Lower lobe of right lung (tissue), 2 donors: Measurements from ENCODE around the gene RGS7. TPM values are rescaled to one million over a fixed set of nuclear protein-coding genes. Genes with fewer than 3 reads are reported as not detected.

Experiments
- ATAC-seq, 2 donors: fragments of 200-7000 bp; cut with Tn5 transposase; one replicate each; pipeline ENCODE4 v1.9.1; 2020 to 2022; ENCODE audit warnings: mild to moderate bottlenecking in 2 of 2, moderate library complexity in 2 of 2
- DNase-seq: peaks from one replicate; pipeline ENCODE4 v3.0.0-alpha.2; 2020
- H3K27ac ChIP-seq: fragments of 200-600 bp; one replicate; pipeline ENCODE4 v1.8.0; 2022
- H3K27me3 ChIP-seq: fragments of 200-600 bp; one replicate; pipeline ENCODE4 v1.8.0; 2022; ENCODE audit warnings: low read depth
- H3K36me3 ChIP-seq: fragments of 200-600 bp; one replicate; pipeline ENCODE4 v1.8.0; 2022; ENCODE audit warnings: mild to moderate bottlenecking
- H3K4me1 ChIP-seq: fragments of 200-600 bp; one replicate; pipeline ENCODE4 v1.8.0; 2022
- H3K4me3 ChIP-seq: fragments of 200-600 bp; one replicate; pipeline ENCODE4 v1.8.0; 2022; ENCODE audit warnings: mild to moderate bottlenecking
- H3K9me3 ChIP-seq: fragments of 200-600 bp; one replicate; pipeline ENCODE4 v1.8.0; 2022
- CTCF ChIP-seq: fragments of 200-600 bp; IDR thresholded peaks from one replicate; pipeline ENCODE4 v1.8.0; 2022; ENCODE audit warnings: antibody characterized with exemption, mild to moderate bottlenecking
- intact Hi-C: fragments of 100-400 bp; cut with DNase I; formaldehyde crosslinking; loops from one replicate; pipeline ENCODE4 v1.11.0; 2022
- total RNA-seq: library from RNA; stranded (reverse); fragmentation: NEBNext Ultra II Directional; extraction: Animal tissue kit (Norgen Biotek cat#: 25700); gene quantifications from one replicate; pipeline ENCODE4 v1.2.1, GENCODE V29; 2021
- donor health status: DM: no; HTN: yes; CAD: no; lungs with severe emphysema.

Gene RGS7
- total RNA-seq, 1 donor from 2014 or later: 0.21 TPM

- ATAC-seq: no peak
- intact Hi-C loops: no loop called here
- Histone ChIP-seq H3K4me3 (no peak overlapping the region), H3K27me3 (no peaks in the 10 kb centered on the region), H3K4me1 (no peaks in the 10 kb centered on the region), H3K36me3 (no peaks in the 10 kb centered on the region), H3K9me3 (no peaks in the 10 kb centered on the region), H3K27ac (no peak overlapping the region)
- DNase-seq: no peak
- TF ChIP-seq CTCF: no peak
These were observed 40.6 kb downstream of the RGS7 start for GRCh38 chr1:241316372-241316771.

GRCh38 chr1:241311056-241311746 is 45.8 kb downstream of the RGS7 start:
- H3K4me1 ChIP-seq: no peaks in the 10 kb centered on the region
- ATAC-seq (no peak), DNase-seq (no peak)
- H3K27me3 ChIP-seq: no peaks in the 10 kb centered on the region
- H3K4me3 ChIP-seq: no peak overlapping the region
- no peak for TF ChIP-seq CTCF
- intact Hi-C loops: no loop called here
- H3K27ac ChIP-seq: no peak overlapping the region
- no peaks in the 10 kb centered on the region for H3K36me3 ChIP-seq
- no peaks in the 10 kb centered on the region for H3K9me3 ChIP-seq

- intact Hi-C loops: no loop called here
- Histone ChIP-seq H3K27me3 (no peaks in the 10 kb centered on the region), H3K4me3 (no peak overlapping the region)
These were observed 46.6 kb downstream of the RGS7 start for GRCh38 chr1:241310451-241310850.

GRCh38 chr1:241309651-241310050 is 47.4 kb downstream of the RGS7 start:
- H3K27me3 ChIP-seq: no peaks in the 10 kb centered on the region
- ATAC-seq (no peak), DNase-seq (no peak)
- H3K27ac ChIP-seq: no peak overlapping the region
- no peaks in the 10 kb centered on the region for H3K4me1 ChIP-seq
- no peaks in the 10 kb centered on the region for H3K36me3 ChIP-seq
- TF ChIP-seq CTCF: no peak
- H3K9me3 ChIP-seq: no peaks in the 10 kb centered on the region
- intact Hi-C loops: no loop called here
- H3K4me3 ChIP-seq: no peak overlapping the region

More at GRCh38 chr1:241310451-241310850, 46.6 kb downstream of the RGS7 start:
- Histone ChIP-seq H3K27ac (no peak overlapping the region), H3K4me1 (no peaks in the 10 kb centered on the region), H3K9me3 (no peaks in the 10 kb centered on the region), H3K36me3 (no peaks in the 10 kb centered on the region)
- DNase-seq: no peak
- no peak for TF ChIP-seq CTCF
- ATAC-seq: no peak

- no peaks in the 10 kb centered on the region for H3K4me1 ChIP-seq
- H3K9me3 ChIP-seq: peaks cover 5% of the 10 kb centered on the region
- H3K36me3 ChIP-seq: no peaks in the 10 kb centered on the region
- no peak overlapping the region for H3K27ac ChIP-seq
- no peak for TF ChIP-seq CTCF
- ATAC-seq: no peak
- intact Hi-C loops: no loop called here
- no peak overlapping the region for H3K4me3 ChIP-seq
- H3K27me3 ChIP-seq: no peaks in the 10 kb centered on the region
- DNase-seq: no peak
These were observed 48.5 kb downstream of the RGS7 start for GRCh38 chr1:241308471-241308870.
